Body of pancreas (tissue), 4 donors: Measurements from ENCODE around the gene VOPP1.

Source experiments
- POLR2A ChIP-seq, 3 donors: fragments of 450-650 bp; IDR thresholded peaks; one replicate each; pipeline ENCODE4 v1.6.1; 2016; ENCODE audit warnings: antibody characterized with exemption in 3 of 3, mild to moderate bottlenecking in 2 of 3
- TF ChIP-seq, protein P1 (sequence below), 7 experiments: fragments of 450-650 bp in 4 of 7; fragments of 200-600 bp in 3 of 7; sonication (generic) in 3 of 7; IDR thresholded peaks; one replicate each; pipeline ENCODE4 v1.5.1; 2016 to 2019; ENCODE audit warnings: antibody characterized with exemption in 7 of 7

DNA sequence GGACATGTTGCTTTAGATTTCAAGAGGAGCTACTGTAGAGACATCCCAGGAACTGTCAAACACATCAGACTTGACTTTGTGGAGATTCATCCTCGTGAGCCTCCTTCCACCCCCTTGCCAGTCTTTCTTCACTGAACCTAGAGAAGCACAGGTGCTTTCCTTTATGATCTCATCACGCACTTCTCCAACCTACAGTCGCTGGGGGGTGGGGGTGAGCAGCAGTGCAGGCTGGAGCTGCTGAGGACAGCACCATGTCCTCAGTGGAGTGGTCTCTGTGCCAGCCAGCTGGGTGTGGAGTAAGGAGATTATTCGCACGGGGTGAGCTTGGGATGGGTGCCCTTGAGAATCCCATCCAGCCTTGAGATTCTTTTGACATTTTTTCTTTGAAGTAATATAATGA lies 88.1 kb downstream of the VOPP1 start:
- TF ChIP-seq, protein P1, sequence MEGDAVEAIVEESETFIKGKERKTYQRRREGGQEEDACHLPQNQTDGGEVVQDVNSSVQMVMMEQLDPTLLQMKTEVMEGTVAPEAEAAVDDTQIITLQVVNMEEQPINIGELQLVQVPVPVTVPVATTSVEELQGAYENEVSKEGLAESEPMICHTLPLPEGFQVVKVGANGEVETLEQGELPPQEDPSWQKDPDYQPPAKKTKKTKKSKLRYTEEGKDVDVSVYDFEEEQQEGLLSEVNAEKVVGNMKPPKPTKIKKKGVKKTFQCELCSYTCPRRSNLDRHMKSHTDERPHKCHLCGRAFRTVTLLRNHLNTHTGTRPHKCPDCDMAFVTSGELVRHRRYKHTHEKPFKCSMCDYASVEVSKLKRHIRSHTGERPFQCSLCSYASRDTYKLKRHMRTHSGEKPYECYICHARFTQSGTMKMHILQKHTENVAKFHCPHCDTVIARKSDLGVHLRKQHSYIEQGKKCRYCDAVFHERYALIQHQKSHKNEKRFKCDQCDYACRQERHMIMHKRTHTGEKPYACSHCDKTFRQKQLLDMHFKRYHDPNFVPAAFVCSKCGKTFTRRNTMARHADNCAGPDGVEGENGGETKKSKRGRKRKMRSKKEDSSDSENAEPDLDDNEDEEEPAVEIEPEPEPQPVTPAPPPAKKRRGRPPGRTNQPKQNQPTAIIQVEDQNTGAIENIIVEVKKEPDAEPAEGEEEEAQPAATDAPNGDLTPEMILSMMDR (IDR thresholded peaks at IDR 0.05): no peak
- TF ChIP-seq POLR2A (IDR thresholded peaks at IDR 0.05): no peak
